H1 (cell line): ENCODE measurements around the gene B4GALNT3. TPM values are rescaled to one million over a fixed set of nuclear protein-coding genes. Genes with fewer than 3 reads are reported as not detected.

ENCODE experiments used
- CTCF ChIA-PET: fragments of 300-600 bp; sonication (Branson Sonifier 250); formaldehyde crosslinking; loops from one replicate; lab custom pipeline; 2021; ENCODE audit not compliant: partially characterized antibody; lab: Charles Lee
- POLR2A ChIA-PET: fragments of 300-600 bp; sonication (Branson Sonifier 250); formaldehyde crosslinking; loops from one replicate; lab custom pipeline; 2021; ENCODE audit warnings: inconsistent platforms; ENCODE audit not compliant: partially characterized antibody; lab: Charles Lee
- DNase-seq, 2 experiments: peaks; one replicate each; pipeline versions ENCODE4 v3.0.0 to v3.0.0-alpha.2; 2010 to 2022; ENCODE audit warnings: low spot score in 2 of 2, low read depth in 1 of 2, mixed read lengths in 1 of 2
- FAIRE-seq: peaks from 2 replicates; lab custom pipeline; 2011; peaks lifted over from hg19 to GRCh38; lab: Jason Lieb, UNC
- H2AFZ ChIP-seq: 2 replicates; pipeline ENCODE4 v1.8.1; 2012; ENCODE audit warnings: low read length, inconsistent platforms
- H2AK5ac ChIP-seq: 2 replicates; pipeline ENCODE4 v1.6.1; 2013; ENCODE audit warnings: low read depth, low read length
- H2BK120ac ChIP-seq: replicated peaks from 2 replicates; pipeline ENCODE3; 2013; ENCODE audit warnings: low read depth, low read length, inconsistent platforms
- H2BK12ac ChIP-seq: 2 replicates; pipeline ENCODE4 v1.6.1; 2013; ENCODE audit warnings: low read depth, low read length
- H2BK15ac ChIP-seq: 2 replicates; pipeline ENCODE4 v1.6.1; 2013; ENCODE audit warnings: low read length
- H2BK20ac ChIP-seq: 2 replicates; pipeline ENCODE4 v1.6.1; 2013; ENCODE audit warnings: low read length
- H2BK5ac ChIP-seq: 2 replicates; pipeline ENCODE4 v1.6.1; 2013; ENCODE audit warnings: low read depth, low read length
- H3K14ac ChIP-seq: 2 replicates; pipeline ENCODE4 v1.6.1; 2013; ENCODE audit warnings: inconsistent platforms; ENCODE audit not compliant: insufficient read length
- H3K18ac ChIP-seq: 2 replicates; pipeline ENCODE4 v1.6.1; 2013; ENCODE audit warnings: low read length; ENCODE audit errors: extremely low read depth
- H3K23ac ChIP-seq: 2 replicates; pipeline ENCODE4 v1.6.1; 2013; ENCODE audit warnings: inconsistent platforms; ENCODE audit not compliant: insufficient read length
- H3K23me2 ChIP-seq: 2 replicates; pipeline ENCODE4 v1.6.1; 2013; ENCODE audit warnings: low read depth, low read length
- H3K27ac ChIP-seq: 2 replicates; pipeline ENCODE4 v1.6.1; 2011; ENCODE audit warnings: low read depth, low read length, inconsistent platforms
- H3K27me3 ChIP-seq, 4 experiments: replicated peaks in 1 of 4; 1 replicate in 1 of 4; 2 replicates in 3 of 4; pipeline versions ENCODE4 v1.6.1 to v1.8.1; 2011 to 2013; ENCODE audit warnings: low read length in 3 of 4, mild to moderate bottlenecking in 3 of 4, inconsistent platforms in 2 of 4, mixed read lengths in 2 of 4, moderate library complexity in 1 of 4; ENCODE audit not compliant: control insufficient read depth in 3 of 4, insufficient read depth in 3 of 4; ENCODE audit errors: extremely low read depth in 1 of 4
- H3K36me3 ChIP-seq, 4 experiments: 2 replicates each; pipeline versions ENCODE4 v1.6.1 to v1.8.1; 2011 to 2013; ENCODE audit warnings: mild to moderate bottlenecking in 4 of 4, low read length in 3 of 4, moderate library complexity in 2 of 4, control low read depth in 1 of 4, inconsistent platforms in 1 of 4; ENCODE audit not compliant: insufficient read depth in 4 of 4, control insufficient read depth in 2 of 4
- H3K4ac ChIP-seq: replicated peaks from 2 replicates; pipeline ENCODE3; 2013; ENCODE audit warnings: low read length, low read depth, mixed read lengths, inconsistent platforms; ENCODE audit not compliant: insufficient read length
- H3K4me1 ChIP-seq, 4 experiments: replicated peaks in 1 of 4; 1 replicate in 1 of 4; 2 replicates in 3 of 4; pipeline versions ENCODE4 v1.6.1 to v1.8.1; 2011 to 2013; ENCODE audit warnings: low read length in 3 of 4, inconsistent platforms in 2 of 4, mixed read lengths in 1 of 4; ENCODE audit not compliant: insufficient read depth in 4 of 4, control insufficient read depth in 3 of 4
- H3K4me2 ChIP-seq, 2 experiments: 2 replicates each; pipeline versions ENCODE4 v1.6.1 to v1.8.1; 2011 to 2013; ENCODE audit warnings: low read depth in 2 of 2, low read length in 2 of 2, control low read depth in 1 of 2, inconsistent platforms in 1 of 2, mild to moderate bottlenecking in 1 of 2; ENCODE audit not compliant: insufficient read depth in 1 of 2
- H3K4me3 ChIP-seq, 4 experiments: fragments of 200-600, 300-600 bp in 1 of 4; sonication (generic), shearing (Covaris generic), sonication (Bioruptor Twin) in 1 of 4; 2 replicates each; pipeline versions ENCODE4 v1.5.1 to v1.8.1; 2011 to 2016; ENCODE audit warnings: low read length in 4 of 4, low read depth in 3 of 4, control low read depth in 2 of 4, inconsistent platforms in 2 of 4, mild to moderate bottlenecking in 2 of 4, mixed read lengths in 1 of 4, moderate library complexity in 1 of 4; ENCODE audit not compliant: insufficient read depth in 2 of 4; ENCODE audit errors: extremely low read depth in 1 of 4
- H3K56ac ChIP-seq: replicated peaks from 2 replicates; pipeline ENCODE3; 2013; ENCODE audit warnings: low read depth, mild to moderate bottlenecking, mixed read lengths, low read length, inconsistent platforms; ENCODE audit not compliant: insufficient read length
- H3K79me1 ChIP-seq: 2 replicates; pipeline ENCODE4 v1.6.1; 2013; ENCODE audit warnings: low read depth, low read length, control low read depth
- H3K79me2 ChIP-seq, 2 experiments: 2 replicates each; pipeline versions ENCODE4 v1.6.1 to v1.8.1; 2012 to 2013; ENCODE audit warnings: low read length in 2 of 2, mild to moderate bottlenecking in 2 of 2, inconsistent platforms in 1 of 2; ENCODE audit not compliant: insufficient read depth in 2 of 2, control insufficient read depth in 1 of 2
- H3K9ac ChIP-seq, 4 experiments: replicated peaks in 1 of 4; 1 replicate in 1 of 4; 2 replicates in 3 of 4; pipeline versions ENCODE4 v1.6.1 to v1.8.1; 2011 to 2013; ENCODE audit warnings: low read depth in 3 of 4, low read length in 3 of 4, control low read depth in 2 of 4, mild to moderate bottlenecking in 2 of 4, moderate library complexity in 2 of 4, inconsistent platforms in 1 of 4; ENCODE audit errors: extremely low read depth in 1 of 4
- H3K9me3 ChIP-seq, 2 experiments: 2 replicates each; pipeline versions ENCODE4 v1.6.1 to v1.8.1; 2012 to 2013; ENCODE audit warnings: mild to moderate bottlenecking in 2 of 2, moderate library complexity in 2 of 2, control low read depth in 1 of 2, inconsistent platforms in 1 of 2, low read depth in 1 of 2, low read length in 1 of 2, mixed read lengths in 1 of 2; ENCODE audit not compliant: insufficient read depth in 2 of 2
- H4K20me1 ChIP-seq, 2 experiments: replicated peaks in 1 of 2; 2 replicates each; pipeline versions ENCODE3 to v1.8.1; 2011 to 2013; ENCODE audit warnings: inconsistent platforms in 2 of 2, low read length in 2 of 2, mild to moderate bottlenecking in 1 of 2; ENCODE audit not compliant: insufficient read depth in 2 of 2, control insufficient read depth in 1 of 2
- H4K5ac ChIP-seq: 2 replicates; pipeline ENCODE4 v1.6.1; 2013; ENCODE audit warnings: low read length, low read depth, mixed read lengths, inconsistent platforms; ENCODE audit not compliant: insufficient read length
- H4K8ac ChIP-seq: 2 replicates; pipeline ENCODE4 v1.8.0; 2013; ENCODE audit warnings: mild to moderate bottlenecking, moderate library complexity, low read length, inconsistent platforms; ENCODE audit not compliant: insufficient read depth; ENCODE audit errors: extremely low read depth
- H4K91ac ChIP-seq: replicated peaks from 2 replicates; pipeline ENCODE3; 2013; ENCODE audit warnings: low read length, mixed read lengths, inconsistent platforms; ENCODE audit not compliant: insufficient read length
- BCL11A ChIP-seq, 2 experiments: IDR thresholded peaks; one replicate each; pipeline ENCODE4 v1.6.1; 2011; ENCODE audit warnings: low read depth in 2 of 2, low read length in 2 of 2, mild to moderate bottlenecking in 2 of 2
- BRCA1 ChIP-seq: IDR thresholded peaks from 2 replicates; pipeline ENCODE4 v1.6.1; 2012; ENCODE audit warnings: low read depth, low read length, improper control_type of control experiment
- CEBPB ChIP-seq: IDR thresholded peaks from 2 replicates; pipeline ENCODE4 v1.6.1; 2012; ENCODE audit warnings: low read depth, low read length
- CREB1 ChIP-seq: IDR thresholded peaks from 2 replicates; pipeline ENCODE4 v1.6.1; 2012; ENCODE audit warnings: inconsistent platforms
- EGR1 ChIP-seq: IDR thresholded peaks from 2 replicates; pipeline ENCODE4 v1.6.1; 2011; ENCODE audit warnings: low read depth, low read length, borderline replicate concordance
- EP300 ChIP-seq, 2 experiments: IDR thresholded peaks; 1 replicate in 1 of 2; 2 replicates in 1 of 2; pipeline ENCODE4 v1.6.1; 2011 to 2012; ENCODE audit warnings: low read depth in 2 of 2, low read length in 2 of 2, mild to moderate bottlenecking in 2 of 2, borderline replicate concordance in 1 of 2, inconsistent platforms in 1 of 2, moderate library complexity in 1 of 2
- GTF2F1 ChIP-seq: IDR thresholded peaks from 2 replicates; pipeline ENCODE4 v1.6.1; 2012; ENCODE audit warnings: low read depth, low read length, improper control_type of control experiment, borderline replicate concordance
- KDM1A ChIP-seq: fragments of 200-600, 300-600 bp; sonication (generic); IDR thresholded peaks from 2 replicates; pipeline ENCODE4 v1.7.1; 2016; ENCODE audit warnings: mild to moderate bottlenecking, low read length, borderline replicate concordance
- SIN3A ChIP-seq, 2 experiments: IDR thresholded peaks in 1 of 2; conservative IDR thresholded peaks in 1 of 2; 2 replicates each; pipeline ENCODE4 v1.6.1; 2011 to 2012; ENCODE audit warnings: low read length in 2 of 2, improper control_type of control experiment in 1 of 2, low read depth in 1 of 2, mild to moderate bottlenecking in 1 of 2
- TAF1 ChIP-seq: IDR thresholded peaks from 2 replicates; pipeline ENCODE4 v1.6.1; 2011; ENCODE audit warnings: mild to moderate bottlenecking, low read depth, low read length
- TCF12 ChIP-seq: IDR thresholded peaks from 2 replicates; pipeline ENCODE4 v1.6.1; 2011; ENCODE audit warnings: low read depth, mild to moderate bottlenecking, low read length
- WGBS, 2 experiments: shearing (Covaris generic) in 1 of 2; methylation state at CpG; one replicate each; pipeline versions ENCODE4 v1.1.6 to v1.1.7; 2013 to 2015; ENCODE audit warnings: low lambda C conversion rate in 2 of 2, mixed read lengths in 2 of 2, inconsistent platforms in 1 of 2, low coverage in 1 of 2, missing lambda C conversion rate in 1 of 2; ENCODE audit not compliant: insufficient replicate concordance in 2 of 2, insufficient coverage in 1 of 2, insufficient read length in 1 of 2; ENCODE audit errors: extremely low coverage in 1 of 2, missing lambda C conversion rate in 1 of 2; 5-methylcytosine and 5-hydroxymethylcytosine counted together
- polyA plus RNA-seq, 7 experiments: library from polyadenylated mRNA; depleted of rRNA in 3 of 7; stranded (reverse) in 5 of 7; unstranded in 2 of 7; fragments of >200 nt in 5 of 7; fragments of 200-250 nt in 2 of 7; gene quantifications; 1 replicate in 5 of 7; 2 replicates in 1 of 7; 4 replicates in 1 of 7; pipeline versions ENCODE4 v1.2.1 to v1.2.3, GENCODE V29; 2011 to 2013; ENCODE audit warnings: missing spikeins in 2 of 7, mixed read lengths in 2 of 7
- total RNA-seq: library from RNA; stranded (reverse); fragmentation: NEBNext Ultra II Directional; extraction: Animal tissue kit (Norgen Biotek cat#: 25700); gene quantifications from 2 replicates; pipeline ENCODE4 v1.2.1, GENCODE V29; 2021
- TF ChIP-seq, protein P1 (sequence below): IDR thresholded peaks from 2 replicates; pipeline ENCODE4 v1.6.1; 2012; ENCODE audit warnings: low read length, inconsistent platforms

B4GALNT3 gene
- total and polyA plus RNA-seq, 2 of the 8 experiments (the other 6 are each of a cell fraction or from before 2014, with no cell fraction given): 12.5 to 20.3 TPM

DNA sequence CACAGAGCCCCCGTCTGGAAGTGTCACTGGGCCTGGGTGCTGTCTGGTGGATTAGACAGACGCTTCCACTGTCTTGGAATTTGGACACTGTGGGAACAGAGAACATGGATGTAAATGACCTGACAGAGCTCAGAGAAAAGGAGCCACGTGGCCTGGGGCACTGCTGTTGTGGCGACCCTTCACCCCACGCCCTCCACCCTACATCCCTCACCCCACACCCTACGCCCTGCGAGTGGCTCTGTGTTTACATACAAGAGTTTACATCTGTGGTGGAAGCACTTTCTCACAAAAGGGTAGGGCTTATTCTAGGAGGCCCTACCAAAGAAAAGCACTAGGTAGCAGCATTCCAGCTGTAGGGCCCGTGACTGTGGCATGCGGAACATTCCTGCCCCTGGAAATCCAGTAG, 47.7 kb downstream of the B4GALNT3 start:
- no peak overlapping the region for H2AFZ ChIP-seq
- no peak overlapping the region for H2AK5ac ChIP-seq
- FAIRE-seq (no peak), DNase-seq (no peak)
- H2BK20ac ChIP-seq: no peak overlapping the region
- H3K23ac ChIP-seq: no peak overlapping the region
- no peak overlapping the region for H3K4ac ChIP-seq
- ChIA-PET CTCF (interaction anchor here (0.9 to 2.6 kb wide), 6 partner anchors 11 to 54 kb away, joined by 3 to 6 read pairs (median 4); no protein-coding TSS in a partner anchor), POLR2A (no interaction called here)
- H3K9me3 ChIP-seq: no peaks in the 10 kb centered on the region
- H4K20me1 ChIP-seq: no peaks in the 10 kb centered on the region
- no peak overlapping the region for H3K27ac ChIP-seq
- H4K8ac ChIP-seq: no peak overlapping the region
- H3K79me1 ChIP-seq: no peaks in the 10 kb centered on the region
- H2BK12ac ChIP-seq: no peak overlapping the region
- H3K56ac ChIP-seq: no peak overlapping the region
- H2BK5ac ChIP-seq: no peak overlapping the region
- H3K9ac ChIP-seq: no peak overlapping the region
- H3K79me2 ChIP-seq: no peaks in the 10 kb centered on the region
- no peak overlapping the region for H3K4me2 ChIP-seq
- no peaks in the 10 kb centered on the region for H3K27me3 ChIP-seq
- H2BK120ac ChIP-seq: no peak overlapping the region
- peaks cover 2% of the 10 kb centered on the region; the same call in 1 of the 2 replicates for H3K23me2 ChIP-seq
- H3K14ac ChIP-seq: no peak overlapping the region
- no peak overlapping the region for H4K5ac ChIP-seq
- no peak overlapping the region for H2BK15ac ChIP-seq
- no peak overlapping the region for H3K18ac ChIP-seq
- H3K4me3 ChIP-seq: no peak overlapping the region
- H3K4me1 ChIP-seq: peaks cover 13 to 21% (median 17%) of the 10 kb centered on the region in 4 experiments
- no peaks in the 10 kb centered on the region for H3K36me3 ChIP-seq
- no peak overlapping the region for H4K91ac ChIP-seq
- WGBS, 2 experiments: 97% methylated on average over 9 of the region's 9 CpGs; no CpG with 5 or more reads in 1 of the 2 experiments
- TF ChIP-seq BRCA1: no peak
- TF ChIP-seq EP300 (IDR thresholded peaks at IDR 0.05; ENCODE audit: borderline replicate concordance in 1 of 2, low read depth in 2 of 2, low read length in 2 of 2): no peak
- no peak for TF ChIP-seq CREB1
- TF ChIP-seq KDM1A: no peak
- TF ChIP-seq EGR1: no peak
- TF ChIP-seq BCL11A (IDR thresholded peaks at IDR 0.05; ENCODE audit: low read depth in 2 of 2, low read length in 2 of 2): no peak
- TF ChIP-seq GTF2F1: no peak
- no peak for TF ChIP-seq CEBPB
- no peak for TF ChIP-seq SIN3A (conservative IDR thresholded peaks at IDR 0.05 in 1 of 2, IDR thresholded peaks at IDR 0.05 in 1 of 2; ENCODE audit: low read depth in 1 of 2, low read length in 2 of 2)
- TF ChIP-seq TAF1: no peak
- TF ChIP-seq, protein P1, sequence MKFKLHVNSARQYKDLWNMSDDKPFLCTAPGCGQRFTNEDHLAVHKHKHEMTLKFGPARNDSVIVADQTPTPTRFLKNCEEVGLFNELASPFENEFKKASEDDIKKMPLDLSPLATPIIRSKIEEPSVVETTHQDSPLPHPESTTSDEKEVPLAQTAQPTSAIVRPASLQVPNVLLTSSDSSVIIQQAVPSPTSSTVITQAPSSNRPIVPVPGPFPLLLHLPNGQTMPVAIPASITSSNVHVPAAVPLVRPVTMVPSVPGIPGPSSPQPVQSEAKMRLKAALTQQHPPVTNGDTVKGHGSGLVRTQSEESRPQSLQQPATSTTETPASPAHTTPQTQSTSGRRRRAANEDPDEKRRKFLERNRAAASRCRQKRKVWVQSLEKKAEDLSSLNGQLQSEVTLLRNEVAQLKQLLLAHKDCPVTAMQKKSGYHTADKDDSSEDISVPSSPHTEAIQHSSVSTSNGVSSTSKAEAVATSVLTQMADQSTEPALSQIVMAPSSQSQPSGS: no peak
- no peak for TF ChIP-seq TCF12
